NT2/D1 (cell line): ENCODE results near the gene TBC1D2B.

ENCODE experiments used
- DNase-seq: peaks from one replicate; pipeline ENCODE4 v3.0.0-alpha.2; 2011; ENCODE audit warnings: low read depth, low spot score
- H3K27me3 ChIP-seq: 2 replicates; pipeline ENCODE4 v1.6.0; 2011; ENCODE audit warnings: mild to moderate bottlenecking; ENCODE audit not compliant: insufficient read length, insufficient read depth
- H3K36me3 ChIP-seq: 2 replicates; pipeline ENCODE4 v1.6.1; 2011; ENCODE audit warnings: mild to moderate bottlenecking, low read length, mixed read lengths; ENCODE audit not compliant: insufficient read depth, insufficient read length
- H3K4me1 ChIP-seq: 2 replicates; pipeline ENCODE4 v1.5.1; 2011; ENCODE audit not compliant: insufficient read depth, insufficient read length
- H3K4me3 ChIP-seq: 2 replicates; pipeline ENCODE4 v1.5.1; 2011; ENCODE audit warnings: low read depth; ENCODE audit not compliant: insufficient read length
- H3K9ac ChIP-seq: 2 replicates; pipeline ENCODE4 v1.6.0; 2011; ENCODE audit warnings: low read depth; ENCODE audit not compliant: insufficient read length
- H3K9me3 ChIP-seq: 2 replicates; pipeline ENCODE4 v1.5.1; 2011; ENCODE audit warnings: mild to moderate bottlenecking, low read length; ENCODE audit not compliant: insufficient read depth
- SUZ12 ChIP-seq: IDR thresholded peaks from 2 replicates; pipeline ENCODE4 v1.6.1; 2011; ENCODE audit not compliant: insufficient read length, insufficient read depth; ENCODE audit errors: extremely low read depth
- YY1 ChIP-seq: IDR thresholded peaks from 2 replicates; pipeline ENCODE4 v1.6.1; 2011; ENCODE audit not compliant: insufficient read length, insufficient read depth
- ZNF274 ChIP-seq: IDR thresholded peaks from 2 replicates; pipeline ENCODE4 v1.6.1; 2011; ENCODE audit warnings: mild to moderate bottlenecking, low read depth, low read length

The TBC1D2B gene

DNA sequence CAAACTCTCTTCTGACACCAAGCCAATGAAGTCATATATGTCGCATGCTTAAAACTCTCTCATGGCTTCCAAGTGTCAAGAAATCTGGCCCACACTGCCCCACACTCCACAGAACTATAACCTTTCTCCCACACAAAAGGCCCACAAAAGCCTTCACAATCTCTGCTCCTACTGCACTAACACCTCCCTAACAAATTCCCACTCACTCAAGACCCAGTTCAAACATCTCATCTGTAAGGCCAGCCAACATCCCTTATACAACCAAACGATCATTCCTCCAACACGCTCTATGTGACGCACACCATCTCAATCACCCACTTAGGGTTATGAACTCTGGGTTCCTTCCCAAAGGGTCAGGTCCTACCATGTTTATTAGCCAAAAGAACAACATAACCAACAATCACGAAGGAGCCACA lies 13.5 kb downstream of the TBC1D2B start:
- no peak for DNase-seq
- Histone ChIP-seq H3K4me3 (no peak overlapping the region), H3K36me3 (no peaks in the 10 kb centered on the region), H3K9ac (no peak overlapping the region), H3K4me1 (no peaks in the 10 kb centered on the region), H3K27me3 (no peaks in the 10 kb centered on the region), H3K9me3 (no peaks in the 10 kb centered on the region)
- no peak for TF ChIP-seq SUZ12
- TF ChIP-seq ZNF274: no peak
- TF ChIP-seq YY1: no peak

DNA sequence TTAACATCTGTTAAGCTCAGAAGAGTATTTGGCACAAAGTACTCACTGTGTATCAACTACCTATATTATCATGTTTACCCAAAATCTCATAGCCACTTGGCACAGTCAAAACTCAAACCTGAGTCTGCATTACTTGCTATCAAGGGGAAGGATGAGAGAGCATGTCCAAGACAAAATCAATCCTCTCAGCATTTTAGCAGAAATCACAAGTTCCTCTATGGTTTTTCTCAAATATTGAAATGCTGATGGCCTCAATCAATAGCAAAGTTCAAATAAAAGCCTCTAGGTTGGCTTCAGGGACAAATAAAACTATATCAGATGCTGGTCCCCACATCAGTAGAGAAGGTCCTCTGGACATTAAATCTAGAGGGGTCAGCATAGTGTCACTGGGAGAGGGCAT lies 14.3 kb downstream of the TBC1D2B start:
- DNase-seq: no peak
- Histone ChIP-seq H3K9ac (no peak overlapping the region), H3K9me3 (no peaks in the 10 kb centered on the region), H3K27me3 (no peaks in the 10 kb centered on the region), H3K36me3 (no peaks in the 10 kb centered on the region), H3K4me3 (no peak overlapping the region), H3K4me1 (no peaks in the 10 kb centered on the region)
- no peak for TF ChIP-seq ZNF274
- no peak for TF ChIP-seq YY1
- no peak for TF ChIP-seq SUZ12

DNA sequence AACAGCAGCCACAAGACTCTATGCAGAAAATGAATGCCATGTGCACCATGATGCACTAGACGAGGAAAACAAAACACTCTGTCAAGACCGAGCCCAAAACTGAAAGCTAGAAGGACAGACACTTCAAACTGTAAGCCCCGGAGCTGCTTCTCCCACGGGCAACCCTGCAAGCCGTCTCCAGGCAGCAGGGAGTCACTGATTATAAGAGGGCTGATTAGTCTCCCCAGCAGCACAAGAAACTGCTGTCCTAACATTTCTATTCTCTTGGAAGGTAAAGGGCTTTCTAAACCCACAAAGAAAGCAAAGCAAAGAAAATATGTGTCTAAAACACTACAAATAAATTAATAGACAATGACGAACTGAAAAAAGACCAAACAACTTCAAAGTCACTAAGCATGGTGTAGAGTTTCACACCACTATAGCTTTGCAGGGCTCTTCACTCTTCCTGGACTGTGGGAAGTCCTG lies 15.5 kb downstream of the TBC1D2B start:
- no peaks in the 10 kb centered on the region for H3K4me1 ChIP-seq
- H3K36me3 ChIP-seq: no peaks in the 10 kb centered on the region
- no peak overlapping the region for H3K4me3 ChIP-seq
- H3K27me3 ChIP-seq: no peaks in the 10 kb centered on the region
- no peaks in the 10 kb centered on the region for H3K9me3 ChIP-seq
- no peak overlapping the region for H3K9ac ChIP-seq
- no peak for DNase-seq
- no peak for TF ChIP-seq SUZ12
- no peak for TF ChIP-seq ZNF274
- no peak for TF ChIP-seq YY1

DNA sequence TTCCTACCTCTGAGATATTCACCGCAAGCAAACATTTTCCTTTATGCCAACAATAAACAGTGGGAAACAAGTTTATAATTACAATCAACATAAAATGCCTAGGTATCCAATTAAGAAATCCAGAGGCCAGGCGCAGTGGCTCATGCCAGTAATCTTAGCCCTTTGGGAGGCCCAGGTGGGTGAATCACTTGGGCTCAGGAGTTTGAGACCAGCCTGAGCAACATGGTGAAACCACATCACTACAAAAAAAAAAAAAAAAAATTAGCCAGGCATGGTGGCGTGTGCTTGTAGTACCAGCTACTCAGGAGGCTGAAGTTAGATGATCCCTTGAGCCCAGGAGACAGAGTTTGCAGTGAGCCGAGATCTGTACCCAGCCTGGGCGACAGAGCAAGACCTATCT lies 17.3 kb downstream of the TBC1D2B start:
- Histone ChIP-seq H3K27me3 (no peaks in the 10 kb centered on the region), H3K9me3 (no peaks in the 10 kb centered on the region), H3K9ac (no peak overlapping the region), H3K4me1 (no peaks in the 10 kb centered on the region), H3K36me3 (no peaks in the 10 kb centered on the region), H3K4me3 (no peak overlapping the region)
- no peak for TF ChIP-seq YY1
- TF ChIP-seq SUZ12: no peak
- no peak for TF ChIP-seq ZNF274
- DNase-seq: no peak

- H3K27me3 ChIP-seq: no peaks in the 10 kb centered on the region
- TF ChIP-seq ZNF274 (no peak), SUZ12 (no peak), YY1 (no peak)
- no peak overlapping the region for H3K4me3 ChIP-seq
- no peak overlapping the region for H3K9ac ChIP-seq
- no peaks in the 10 kb centered on the region for H3K4me1 ChIP-seq
- no peak for DNase-seq
- no peaks in the 10 kb centered on the region for H3K9me3 ChIP-seq
- no peaks in the 10 kb centered on the region for H3K36me3 ChIP-seq
These were observed 18.2 kb downstream of the TBC1D2B start for GRCh38 chr15:78059110-78059839.

GRCh38 chr15:78058401-78058935 lies 19.0 kb downstream of the TBC1D2B start:
- H3K36me3 ChIP-seq: peaks cover 7% of the 10 kb centered on the region
- DNase-seq: no peak
- no peak overlapping the region for H3K9ac ChIP-seq
- no peaks in the 10 kb centered on the region for H3K9me3 ChIP-seq
- H3K4me1 ChIP-seq: no peaks in the 10 kb centered on the region
- H3K27me3 ChIP-seq: no peaks in the 10 kb centered on the region
- TF ChIP-seq YY1 (no peak), ZNF274 (no peak), SUZ12 (no peak)
- H3K4me3 ChIP-seq: no peak overlapping the region

GRCh38 chr15:78057803-78058202 lies 19.7 kb downstream of the TBC1D2B start:
- Histone ChIP-seq H3K4me3 (no peak overlapping the region), H3K27me3 (no peaks in the 10 kb centered on the region), H3K9me3 (no peaks in the 10 kb centered on the region), H3K36me3 (peaks cover 12% of the 10 kb centered on the region), H3K4me1 (no peaks in the 10 kb centered on the region), H3K9ac (no peak overlapping the region)
- TF ChIP-seq SUZ12 (no peak), YY1 (no peak), ZNF274 (no peak)
- DNase-seq: no peak

DNA sequence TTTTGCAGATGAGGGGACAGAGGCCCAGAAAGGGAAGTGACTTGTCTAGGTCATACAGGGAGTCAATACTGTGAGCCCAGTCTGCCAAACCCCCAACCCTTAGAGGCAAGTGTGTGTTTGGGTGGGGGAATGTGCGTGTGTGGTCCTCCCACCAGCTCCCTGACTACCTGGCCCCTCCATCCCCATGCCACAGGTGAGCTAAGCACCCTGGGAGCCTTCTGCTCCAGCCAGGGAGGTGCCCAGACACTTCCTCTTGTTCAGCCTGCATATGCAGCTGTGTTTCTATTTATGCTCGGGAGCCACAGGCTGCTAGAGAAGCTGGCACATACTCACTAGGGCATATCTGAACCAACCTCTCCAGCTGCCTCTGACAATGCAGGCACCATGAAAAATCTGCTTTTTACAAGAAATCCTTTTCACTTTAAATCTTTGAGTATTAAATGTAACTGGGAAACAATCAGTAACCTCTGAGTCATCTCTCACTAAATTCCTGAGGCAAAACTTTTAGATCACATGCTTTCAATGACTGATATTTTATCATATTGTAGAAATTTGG lies 20.7 kb downstream of the TBC1D2B start:
- H3K4me3 ChIP-seq: no peak overlapping the region
- H3K36me3 ChIP-seq: peaks cover 14% of the 10 kb centered on the region
- H3K27me3 ChIP-seq: no peaks in the 10 kb centered on the region
- H3K9me3 ChIP-seq: no peaks in the 10 kb centered on the region
- TF ChIP-seq SUZ12 (no peak), YY1 (no peak), ZNF274 (no peak)
- H3K9ac ChIP-seq: no peak overlapping the region
- no peak for DNase-seq
- H3K4me1 ChIP-seq: peaks cover 5% of the 10 kb centered on the region
